Mucosa of descending colon (tissue), 3 donors: ENCODE data around the gene TRPC4. TPM values are rescaled to one million over a fixed set of nuclear protein-coding genes. Genes with fewer than 3 reads are reported as not detected.

Experiments
- ATAC-seq: fragments of 200-7000 bp; cut with Tn5 transposase; one replicate; pipeline ENCODE4 v1.9.1; 2020; ENCODE audit warnings: mild to moderate bottlenecking, moderate library complexity
- DNase-seq, 3 donors: peaks; one replicate each; pipeline ENCODE4 v3.0.0-alpha.2; 2020
- H3K36me3 ChIP-seq: fragments of 200-600 bp; one replicate; pipeline ENCODE4 v1.8.0; 2021; ENCODE audit warnings: low read depth, mild to moderate bottlenecking
- H3K4me1 ChIP-seq: fragments of 200-600 bp; one replicate; pipeline ENCODE4 v1.8.0; 2021; ENCODE audit warnings: low read depth, mild to moderate bottlenecking
- H3K4me3 ChIP-seq: fragments of 200-600 bp; one replicate; pipeline ENCODE4 v1.8.0; 2021; ENCODE audit warnings: mild to moderate bottlenecking
- H3K9me3 ChIP-seq: fragments of 200-600 bp; one replicate; pipeline ENCODE4 v1.8.0; 2021; ENCODE audit warnings: mild to moderate bottlenecking
- CTCF ChIP-seq: fragments of 200-600 bp; IDR thresholded peaks from one replicate; pipeline ENCODE4 v1.8.0; 2022; ENCODE audit warnings: antibody characterized with exemption, mild to moderate bottlenecking
- intact Hi-C, 2 donors: fragments of 100-400 bp; cut with DNase I in 1 of 2; cut with micrococcal nuclease in 1 of 2; formaldehyde crosslinking; loops; one replicate each; pipeline versions ENCODE4 v1.11.0 to v1.11.1; 2022; cut with DNase I, micrococcal nuclease
- long read RNA-seq, 2 donors: library from polyadenylated mRNA; unstranded; transcript quantifications; one replicate each; pipeline ENCODE4 v2.0.0, GENCODE V29; 2019 to 2021
- total RNA-seq, 3 donors: library from RNA; stranded (reverse); fragmentation: NEBNext Ultra II Directional in 2 of 3; extraction: Animal tissue kit (Norgen Biotek cat#: 25700) in 2 of 3; gene quantifications; one replicate each; pipeline versions ENCODE4 v1.2.1 to v1.2.4, GENCODE V29; 2021 to 2023
- donor health status: DM: no; HTN: no; CAD: no; lungs with moderate emphysema.
- donor health status: DM: no; HTN: no; CAD: no.
- donor health status: DM: no; HTN: yes; CAD: no.

The TRPC4 gene
- total RNA-seq, result 1 to 10 TPM in 1 of 3 donors, under 1 TPM in 2; 0.23 to 5.1 (median 0.39) TPM
- long read RNA-seq, donor 1, partial matches to known transcripts, result 5 of 5 reads
- long read RNA-seq, donor 1, other reads (novel, unspliced or antisense), result 0 of 5 reads
- long read RNA-seq, donor 2, result 0 reads

DNA sequence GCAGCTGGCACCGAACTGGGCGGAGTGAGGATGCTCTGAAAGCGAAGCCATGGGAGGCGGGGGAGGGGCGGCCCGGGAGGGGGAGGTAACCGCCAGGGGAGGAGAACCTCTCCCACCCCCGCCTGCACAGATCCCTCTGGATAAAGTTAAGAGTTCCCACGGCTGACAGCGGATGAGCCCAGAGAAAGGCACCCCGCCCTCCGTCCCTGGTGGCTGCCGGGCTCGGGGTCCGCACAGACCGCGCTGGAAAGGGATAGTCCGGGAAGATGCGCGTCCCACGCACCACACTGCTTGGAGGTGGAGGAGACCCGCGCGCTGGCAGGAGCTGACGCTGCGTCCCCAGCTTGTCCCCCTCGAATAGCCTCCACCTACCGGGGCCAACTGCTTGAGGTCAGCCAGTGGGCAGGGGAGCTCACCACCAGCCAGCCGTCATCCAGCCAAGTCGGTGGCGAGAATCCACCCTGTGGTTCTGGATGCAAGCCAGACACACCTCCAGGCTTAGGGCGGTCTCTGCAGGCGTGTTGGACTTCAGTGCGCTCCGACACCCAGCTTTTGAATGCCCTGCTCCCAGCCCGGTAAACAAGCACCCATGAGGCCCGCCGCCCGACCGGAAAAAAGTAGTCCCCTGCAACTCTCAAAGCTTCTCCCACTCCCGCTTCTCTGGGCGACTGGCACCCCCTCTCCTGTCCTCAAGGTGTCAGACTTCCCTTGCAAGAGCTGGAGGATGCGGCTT lies at the start of gene TRPC4:
TRPC4 (minus strand) TSS at position 17 of the 733 bp plus-strand sequence. CDS start 86,439 bp downstream, outside the sequence.
- TF ChIP-seq CTCF, result no peak

GRCh38 chr13:37918751-37919150 lies 49.2 kb upstream of the TRPC4 start:
- TF ChIP-seq CTCF, result no peak
- Histone ChIP-seq H3K4me1 (no peaks in the 10 kb centered on the region), H3K4me3 (no peak overlapping the region), H3K9me3 (no peaks in the 10 kb centered on the region), H3K36me3 (no peaks in the 10 kb centered on the region)
- no peak for ATAC-seq
- no peak for DNase-seq
- intact Hi-C loops, result no loop called here

More for the DNA sequence above, at the start of gene TRPC4:
- intact Hi-C loops, result no loop called here
- Histone ChIP-seq H3K9me3 (no peaks in the 10 kb centered on the region), H3K36me3 (no peaks in the 10 kb centered on the region), H3K4me1 (no peaks in the 10 kb centered on the region), H3K4me3 (no peak within 1 kb of the TSS)
- ATAC-seq, result peak; percentile 45
- peak; percentile 29 to 50 (median 29) for DNase-seq

- no peak for TF ChIP-seq CTCF
- no peak for DNase-seq
- no peaks in the 10 kb centered on the region for H3K4me1 ChIP-seq
- H3K4me3 ChIP-seq, result no peak overlapping the region
- no peaks in the 10 kb centered on the region for H3K9me3 ChIP-seq
- intact Hi-C loops, result no loop called here
- no peaks in the 10 kb centered on the region for H3K36me3 ChIP-seq
- no peak for ATAC-seq
Observed at GRCh38 chr13:37918116-37918714, 48.6 kb upstream of the TRPC4 start.

DNA sequence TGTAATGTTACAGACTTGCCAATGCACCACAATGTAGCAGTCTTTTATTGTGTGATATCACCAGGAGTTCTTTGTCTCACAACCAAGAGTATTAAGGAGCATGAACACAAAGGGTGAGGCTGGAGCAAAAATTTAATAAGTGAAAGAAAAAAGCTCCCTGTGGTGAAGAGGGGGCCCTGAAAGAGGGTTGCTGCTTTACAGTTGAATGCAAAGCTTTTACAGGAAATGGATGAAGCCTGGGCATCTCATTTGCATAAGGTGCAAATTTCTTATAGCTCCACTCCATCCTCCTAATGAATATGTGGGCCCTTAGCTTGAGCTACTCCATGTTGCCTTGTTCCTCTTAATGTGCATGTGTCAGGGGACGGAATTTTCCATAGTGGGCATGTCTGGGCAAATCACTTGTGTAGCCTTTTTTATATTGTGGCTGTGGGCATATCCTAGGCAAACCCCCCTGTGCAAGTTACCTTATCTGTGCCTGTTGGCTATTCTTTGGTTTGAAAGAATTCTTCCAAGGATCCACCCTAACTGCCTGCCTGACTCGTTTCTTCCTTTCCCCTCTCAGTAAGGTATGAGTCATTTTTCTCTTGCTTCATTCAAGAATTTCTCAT lies 45.3 kb upstream of the TRPC4 start:
- H3K4me3 ChIP-seq, result no peak overlapping the region
- DNase-seq (no peak), ATAC-seq (no peak)
- no peaks in the 10 kb centered on the region for H3K9me3 ChIP-seq
- intact Hi-C loops, result no loop called here
- no peak for TF ChIP-seq CTCF
- H3K36me3 ChIP-seq, result no peaks in the 10 kb centered on the region
- H3K4me1 ChIP-seq, result no peaks in the 10 kb centered on the region

- no peak for ATAC-seq
- intact Hi-C loops, result no loop called here
- no peaks in the 10 kb centered on the region for H3K4me1 ChIP-seq
Observed at GRCh38 chr13:37910790-37911189, 41.2 kb upstream of the TRPC4 start.

More at GRCh38 chr13:37910790-37911189, 41.2 kb upstream of the TRPC4 start:
- no peak for TF ChIP-seq CTCF
- no peak for DNase-seq
- no peaks in the 10 kb centered on the region for H3K9me3 ChIP-seq
- H3K36me3 ChIP-seq, result no peaks in the 10 kb centered on the region
- H3K4me3 ChIP-seq, result no peak overlapping the region
